Smooth muscle cell (in vitro differentiated cells): ENCODE data around the gene UBR3. TPM values are rescaled to one million over a fixed set of nuclear protein-coding genes. Genes with fewer than 3 reads are reported as not detected.

Experiments used
- DNase-seq: peaks from one replicate; lab custom pipeline; 2025; ENCODE audit not compliant: unreplicated experiment; lab: John Stamatoyannopoulos, UW
- H2AFZ ChIP-seq: fragments of 200-600 bp; sonication (generic); 2 replicates; pipeline ENCODE4 v1.6.0; 2016; ENCODE audit warnings: antibody characterized with exemption, low read depth, mild to moderate bottlenecking
- H3F3A ChIP-seq: fragments of 200-600 bp; sonication (generic); 2 replicates; pipeline ENCODE4 v1.6.0; 2017; ENCODE audit warnings: antibody characterized with exemption, low read depth
- H3K27ac ChIP-seq: fragments of 200-600 bp; sonication (generic); 2 replicates; pipeline ENCODE4 v1.5.1; 2016; ENCODE audit warnings: low read depth, mild to moderate bottlenecking
- H3K27me3 ChIP-seq: fragments of 200-600 bp; sonication (generic); 2 replicates; pipeline ENCODE4 v1.6.1; 2016; ENCODE audit warnings: low read depth, mild to moderate bottlenecking
- H3K36me3 ChIP-seq: fragments of 200-600 bp; sonication (generic); 2 replicates; pipeline ENCODE4 v1.5.1; 2016; ENCODE audit warnings: low read depth
- H3K4me1 ChIP-seq: fragments of 200-600 bp; sonication (generic); 2 replicates; pipeline ENCODE4 v1.5.1; 2016; ENCODE audit warnings: low read depth
- H3K4me2 ChIP-seq: fragments of 200-600 bp; sonication (generic); 2 replicates; pipeline ENCODE4 v1.6.0; 2016; ENCODE audit warnings: mild to moderate bottlenecking
- H3K4me3 ChIP-seq: fragments of 200-600 bp; sonication (generic); 2 replicates; pipeline ENCODE4 v1.5.1; 2016; ENCODE audit warnings: mild to moderate bottlenecking
- H3K79me2 ChIP-seq: fragments of 200-600 bp; sonication (generic); 2 replicates; pipeline ENCODE4 v1.6.0; 2016; ENCODE audit warnings: low read depth, mild to moderate bottlenecking
- H3K9ac ChIP-seq: fragments of 200-600 bp; sonication (generic); 2 replicates; pipeline ENCODE4 v1.6.0; 2016; ENCODE audit warnings: low read depth
- H3K9me3 ChIP-seq: fragments of 200-600 bp; sonication (generic); replicated peaks from 2 replicates; pipeline ENCODE4 v1.5.1; 2016; ENCODE audit warnings: low read depth
- H4K20me1 ChIP-seq: fragments of 200-600 bp; sonication (generic); 2 replicates; pipeline ENCODE4 v1.6.0; 2016; ENCODE audit warnings: low read depth
- CTCF ChIP-seq: fragments of 200-600 bp; sonication (generic); IDR thresholded peaks from 2 replicates; pipeline ENCODE4 v1.5.1; 2017; ENCODE audit warnings: borderline replicate concordance, mild to moderate bottlenecking, antibody characterized with exemption; ENCODE audit not compliant: insufficient read depth, poor library complexity, severe bottlenecking
- WGBS: methylation state at CpG from one replicate; pipeline ENCODE4 v1.1.7; 2016; ENCODE audit warnings: low lambda C conversion rate; 5-methylcytosine and 5-hydroxymethylcytosine counted together
- polyA plus RNA-seq: library from polyadenylated mRNA; unstranded; fragments of >200 nt; fragmentation: Nextera tagmentation; extraction: Ambion mirVana; gene quantifications from 2 replicates; pipeline ENCODE4 v1.2.1, GENCODE V29; 2016
- total RNA-seq: library from RNA; depleted of rRNA; stranded (reverse); fragments of >200 nt; gene quantifications from 2 replicates; pipeline ENCODE4 v1.2.3, GENCODE V29; 2014

Gene UBR3
- total and polyA plus RNA-seq, 2 experiments from 2014 or later = 7.0 to 35.1 TPM

GRCh38 chr2:169968743-169969142, 141.5 kb downstream of the UBR3 start:
- H3F3A ChIP-seq = no peaks in the 10 kb centered on the region
- H3K36me3 ChIP-seq = peaks cover 14% of the 10 kb centered on the region
- no peaks in the 10 kb centered on the region for H3K27me3 ChIP-seq
- no peak for DNase-seq
- no peak overlapping the region for H3K4me2 ChIP-seq
- TF ChIP-seq CTCF = no peak
- H4K20me1 ChIP-seq = no peaks in the 10 kb centered on the region
- H3K4me1 ChIP-seq = no peaks in the 10 kb centered on the region
- no peaks in the 10 kb centered on the region for H3K79me2 ChIP-seq
- no peak overlapping the region for H3K4me3 ChIP-seq
- peaks cover 3% of the 10 kb centered on the region for H3K9me3 ChIP-seq
- H3K9ac ChIP-seq = no peak overlapping the region
- no peak overlapping the region for H2AFZ ChIP-seq
- no peak overlapping the region for H3K27ac ChIP-seq

DNA sequence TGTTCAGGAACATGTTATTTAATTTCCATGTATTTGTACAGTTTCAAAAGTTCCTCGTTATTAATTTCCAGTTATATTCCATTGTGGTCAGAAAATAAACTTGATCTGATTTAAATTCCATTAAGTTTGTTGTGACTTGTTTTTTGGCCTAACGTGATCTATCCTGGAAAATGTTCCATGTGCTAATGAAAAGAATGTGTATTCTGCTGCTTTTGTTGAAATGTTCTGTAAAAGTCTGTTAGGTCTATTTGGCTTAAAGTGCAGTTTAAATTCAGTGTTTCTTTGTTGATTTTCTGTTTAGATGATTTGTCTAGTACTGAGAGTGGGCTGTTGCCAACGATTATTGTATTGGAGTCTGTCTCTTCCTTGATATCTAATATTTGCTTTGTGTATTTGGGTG, 148.0 kb downstream of the UBR3 start:
- no peak overlapping the region for H3K9ac ChIP-seq
- H3K4me3 ChIP-seq = no peak overlapping the region
- H3F3A ChIP-seq = no peaks in the 10 kb centered on the region
- no peak overlapping the region for H2AFZ ChIP-seq
- peaks cover 15% of the 10 kb centered on the region for H3K9me3 ChIP-seq
- no peak overlapping the region for H3K4me2 ChIP-seq
- no peak for DNase-seq
- H3K79me2 ChIP-seq = peaks cover 9% of the 10 kb centered on the region
- H3K36me3 ChIP-seq = peaks cover 11% of the 10 kb centered on the region
- TF ChIP-seq CTCF = no peak
- H3K27ac ChIP-seq = no peak overlapping the region
- no peaks in the 10 kb centered on the region for H4K20me1 ChIP-seq
- no peaks in the 10 kb centered on the region for H3K4me1 ChIP-seq
- no peaks in the 10 kb centered on the region for H3K27me3 ChIP-seq
- WGBS = 95% methylated on average over 3 of the region's 3 CpGs

DNA sequence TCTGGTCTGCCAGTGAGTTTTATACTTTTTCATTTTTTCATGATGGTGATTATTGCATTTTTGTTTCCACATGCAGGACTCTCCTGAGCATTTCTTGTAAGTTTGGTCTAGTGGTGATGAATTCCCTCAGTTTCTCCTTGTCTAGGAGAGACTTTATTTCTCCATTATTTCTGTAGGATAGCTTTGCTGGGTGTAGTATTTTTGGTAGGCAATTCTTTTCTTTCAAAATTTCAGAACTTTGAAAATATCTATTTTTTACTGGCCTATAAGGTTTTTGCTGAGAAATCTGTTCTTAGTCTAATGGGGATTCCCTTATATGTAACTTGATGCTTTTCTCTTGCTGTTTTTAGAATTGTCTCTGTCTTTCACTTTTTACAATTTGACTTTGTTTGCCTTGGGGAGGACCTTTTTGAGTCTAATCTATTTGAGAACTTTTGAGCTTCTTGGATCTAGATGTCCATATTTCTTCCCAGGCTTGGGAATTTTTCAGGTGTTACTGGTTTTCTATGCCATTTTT, 149.1 kb downstream of the UBR3 start:
- no peak overlapping the region for H3K27ac ChIP-seq
- H3K9me3 ChIP-seq = peaks cover 15% of the 10 kb centered on the region
- H3K36me3 ChIP-seq = peaks cover 11% of the 10 kb centered on the region
- no peak overlapping the region for H2AFZ ChIP-seq
- no peak overlapping the region for H3K4me2 ChIP-seq
- peaks cover 9% of the 10 kb centered on the region for H3K79me2 ChIP-seq
- TF ChIP-seq CTCF = no peak
- no peaks in the 10 kb centered on the region for H3F3A ChIP-seq
- no peaks in the 10 kb centered on the region for H4K20me1 ChIP-seq
- H3K27me3 ChIP-seq = no peaks in the 10 kb centered on the region
- no peak overlapping the region for H3K9ac ChIP-seq
- no peak for DNase-seq
- no peak overlapping the region for H3K4me3 ChIP-seq
- no peaks in the 10 kb centered on the region for H3K4me1 ChIP-seq

GRCh38 chr2:169977530-169977929, 150.3 kb downstream of the UBR3 start:
- Histone ChIP-seq H3K36me3 (peaks cover 11% of the 10 kb centered on the region), H4K20me1 (no peaks in the 10 kb centered on the region), H3K79me2 (peaks cover 9% of the 10 kb centered on the region), H3K4me1 (no peaks in the 10 kb centered on the region), H3F3A (no peaks in the 10 kb centered on the region), H3K4me3 (no peak overlapping the region), H3K4me2 (no peak overlapping the region), H2AFZ (no peak overlapping the region), H3K27me3 (no peaks in the 10 kb centered on the region), H3K9ac (no peak overlapping the region), H3K27ac (no peak overlapping the region), H3K9me3 (peaks cover 15% of the 10 kb centered on the region)
- TF ChIP-seq CTCF = no peak
- WGBS = 99% methylated on average over 3 of the region's 3 CpGs
- DNase-seq = no peak
